HuH-7.5 (cell line): Measurements from ENCODE around the gene TMBIM4.

ENCODE experiments used
- DNase-seq: peaks from one replicate; pipeline ENCODE4 v3.0.0; 2011; ENCODE audit warnings: low spot score

The TMBIM4 gene

DNA sequence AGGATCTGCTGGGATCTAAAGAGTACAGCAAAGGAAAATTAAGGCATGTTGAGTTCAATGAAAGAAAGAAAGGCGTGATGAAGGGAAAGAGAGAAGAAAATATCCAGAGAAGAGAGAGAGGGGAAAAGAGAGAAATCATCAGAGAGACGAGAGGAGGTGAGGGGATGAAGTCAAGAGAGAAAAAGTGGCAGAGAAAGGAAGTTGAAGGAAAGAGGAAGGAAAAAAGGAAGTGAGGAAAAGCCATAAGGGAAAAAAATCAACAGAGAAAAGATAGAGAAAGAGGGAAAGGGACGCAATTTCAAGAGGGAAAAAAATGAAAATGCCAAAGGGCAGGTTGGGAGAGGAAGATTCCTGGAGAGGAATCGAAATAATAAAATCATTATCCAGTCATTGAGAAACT is 79.6 kb downstream of the TMBIM4 start:
- no peak for DNase-seq

DNA sequence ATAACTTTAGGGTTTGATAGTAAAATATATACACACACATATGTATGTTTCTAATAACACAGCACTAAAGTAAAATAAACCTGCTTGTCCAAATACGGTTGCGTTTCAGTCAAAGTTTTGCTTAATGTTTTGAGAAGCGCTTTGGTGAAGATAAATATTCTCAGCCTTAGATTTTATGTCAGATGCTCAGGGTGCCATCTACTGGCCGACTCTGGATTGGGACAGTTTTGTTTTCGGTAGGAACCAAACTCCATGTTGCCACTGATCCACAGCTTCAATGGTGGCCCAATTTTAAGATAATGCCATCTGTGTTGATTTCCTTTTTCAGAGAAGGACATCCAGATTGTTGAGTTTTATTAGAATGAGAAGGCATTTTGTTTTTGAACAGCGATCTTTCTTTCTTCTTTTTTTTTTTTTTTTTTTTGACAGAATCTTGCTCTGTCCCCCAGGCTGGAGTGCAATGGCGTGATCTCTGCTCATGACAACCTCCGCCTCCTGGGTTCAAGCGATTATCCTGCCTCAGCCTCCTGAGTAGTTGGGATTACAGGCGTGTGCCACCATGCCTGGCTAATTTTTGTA is 82.3 kb downstream of the TMBIM4 start:
- peak; percentile 9 for DNase-seq

- no peak for DNase-seq
These were observed 83.8 kb downstream of the TMBIM4 start for GRCh38 chr12:66085998-66086397.
